KBM-7 (cell line): Measurements from ENCODE around the gene GJC3.
A peak's percentile ranks its signal among the peaks of the same experiment; 100 is the strongest.

Source experiments
- DNase-seq: peaks from one replicate; pipeline ENCODE4 v3.0.0-alpha.2; 2015
- in situ Hi-C: fragments of 300-500 bp; cut with MboI; formaldehyde crosslinking; loops from 2 replicates; pipeline ENCODE4 v1.14.3; 2020; ENCODE audit warnings: low sequenced_read_pairs, low pct_unique_long_range_greater_than_20kb, mixed read lengths

GJC3 gene

DNA sequence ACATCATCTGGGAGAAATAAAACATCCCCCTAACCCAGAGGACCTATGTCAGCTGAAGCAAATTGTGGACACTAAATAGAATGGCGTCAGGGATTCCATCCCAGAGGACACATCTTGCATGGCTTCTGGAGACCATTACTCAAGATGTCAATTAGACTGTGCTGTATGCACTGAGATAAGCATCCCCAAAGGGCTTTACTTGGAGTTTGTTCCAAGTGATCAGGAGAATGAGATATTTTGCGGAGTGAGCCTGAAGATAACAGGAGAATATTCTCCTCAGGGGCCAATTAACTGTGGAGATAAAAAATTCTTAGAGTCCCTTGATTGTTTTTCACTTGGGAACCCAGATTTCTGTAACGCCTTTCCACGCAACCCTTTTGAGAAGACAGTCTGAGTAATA, 48.0 kb downstream of the GJC3 start:
- no peak for DNase-seq
- in situ Hi-C loops = no loop called here

- in situ Hi-C loops = no loop called here
Measured at GRCh38 chr7:99876933-99877332, 52.5 kb downstream of the GJC3 start, which contains the start of gene OR2AE1. OR2AE1 (minus strand) TSS chr7:99877033; CDS start chr7:99877033, 0 bp downstream.

DNA sequence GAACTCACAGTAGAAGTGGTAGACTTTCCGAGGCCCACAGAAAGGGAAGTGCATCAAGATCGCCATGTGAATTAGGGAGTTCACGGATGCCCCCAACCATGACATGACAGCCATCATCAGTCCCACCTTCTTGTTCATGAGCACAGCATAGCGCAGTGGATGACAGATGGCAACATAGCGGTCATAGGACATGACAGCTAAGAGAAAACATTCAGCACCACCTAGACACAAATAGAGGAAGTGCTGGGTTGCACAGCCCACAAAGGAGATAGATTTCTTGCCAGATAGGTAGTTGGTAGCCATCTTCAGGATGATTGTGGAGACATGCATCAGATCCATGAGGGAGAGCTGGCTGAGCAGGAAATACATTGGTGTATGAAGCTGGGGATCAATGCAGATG, 52.9 kb downstream of the GJC3 start:
- in situ Hi-C loops = no loop called here
- DNase-seq = peak; percentile 49

More at GRCh38 chr7:99876933-99877332, 52.5 kb downstream of the GJC3 start, which contains the start of gene OR2AE1:
- no peak for DNase-seq
